ENCODE data around the gene TMEM250. TPM values are rescaled to one million over a fixed set of nuclear protein-coding genes. Genes with fewer than 3 reads are reported as not detected.

The TMEM250 gene
- total RNA-seq, 1 donor from 2014 or later = 26.9 TPM

- FAIRE-seq (no peak), DNase-seq (ENCODE audit: low spot score in 2 of 2) (no peak)
Observed at GRCh38 chr9:136147890-136148714, 29.4 kb upstream of the TMEM250 start.

- DNase-seq (ENCODE audit: low spot score in 2 of 2) = no peak
- no peak for FAIRE-seq
Observed at GRCh38 chr9:136147038-136147889, 28.6 kb upstream of the TMEM250 start.

- DNase-seq (ENCODE audit: low spot score in 2 of 2) = no peak
- FAIRE-seq = no peak
Observed at GRCh38 chr9:136146126-136147037, 27.7 kb upstream of the TMEM250 start.

GRCh38 chr9:136145580-136145979 lies 26.9 kb upstream of the TMEM250 start:
- DNase-seq (ENCODE audit: low spot score in 2 of 2) (no peak), FAIRE-seq (no peak)

- no peak for FAIRE-seq
- DNase-seq (ENCODE audit: low spot score in 2 of 2) = no peak
Observed at GRCh38 chr9:136144450-136144849, 25.8 kb upstream of the TMEM250 start.

GRCh38 chr9:136143215-136144001 lies 24.7 kb upstream of the TMEM250 start:
- DNase-seq (ENCODE audit: low spot score in 2 of 2) (no peak), FAIRE-seq (no peak)

GRCh38 chr9:136142859-136143214 lies 24.2 kb upstream of the TMEM250 start:
- DNase-seq (ENCODE audit: low spot score in 2 of 2) = no peak
- FAIRE-seq = no peak

- DNase-seq (ENCODE audit: low spot score in 2 of 2) (no peak), FAIRE-seq (no peak)
Observed at GRCh38 chr9:136142414-136142796, 23.7 kb upstream of the TMEM250 start.

GRCh38 chr9:136141682-136142413 lies 23.2 kb upstream of the TMEM250 start:
- no peak for DNase-seq (ENCODE audit: low spot score in 2 of 2)
- FAIRE-seq = no peak

GRCh38 chr9:136140966-136141365 lies 22.3 kb upstream of the TMEM250 start:
- no peak for FAIRE-seq

GRCh38 chr9:136140046-136140445 lies 21.4 kb upstream of the TMEM250 start:
- FAIRE-seq = no peak
- no peak for DNase-seq (ENCODE audit: low spot score in 2 of 2)

More at GRCh38 chr9:136140966-136141365, 22.3 kb upstream of the TMEM250 start:
- no peak for DNase-seq (ENCODE audit: low spot score in 2 of 2)

- FAIRE-seq (no peak), DNase-seq (ENCODE audit: low spot score in 2 of 2) (no peak)
Observed at GRCh38 chr9:136138566-136138965, 19.9 kb upstream of the TMEM250 start.

GRCh38 chr9:136137321-136138265 lies 18.9 kb upstream of the TMEM250 start:
- peak in 1 of 2 donors; percentile 16 for DNase-seq (ENCODE audit: low spot score in 2 of 2)
- FAIRE-seq = no peak

- DNase-seq (ENCODE audit: low spot score in 2 of 2) (no peak), FAIRE-seq (no peak)
Observed at GRCh38 chr9:136136127-136136925, 17.7 kb upstream of the TMEM250 start.

GRCh38 chr9:136135326-136136126 lies 16.9 kb upstream of the TMEM250 start:
- DNase-seq (ENCODE audit: low spot score in 2 of 2) (no peak), FAIRE-seq (no peak)

GRCh38 chr9:136133959-136134484 lies 15.3 kb upstream of the TMEM250 start:
- no peak for DNase-seq (ENCODE audit: low spot score in 2 of 2)
- no peak for FAIRE-seq

All from frontal cortex (tissue), 4 donors.